ENCODE results near the gene ZNF584.

DNA sequence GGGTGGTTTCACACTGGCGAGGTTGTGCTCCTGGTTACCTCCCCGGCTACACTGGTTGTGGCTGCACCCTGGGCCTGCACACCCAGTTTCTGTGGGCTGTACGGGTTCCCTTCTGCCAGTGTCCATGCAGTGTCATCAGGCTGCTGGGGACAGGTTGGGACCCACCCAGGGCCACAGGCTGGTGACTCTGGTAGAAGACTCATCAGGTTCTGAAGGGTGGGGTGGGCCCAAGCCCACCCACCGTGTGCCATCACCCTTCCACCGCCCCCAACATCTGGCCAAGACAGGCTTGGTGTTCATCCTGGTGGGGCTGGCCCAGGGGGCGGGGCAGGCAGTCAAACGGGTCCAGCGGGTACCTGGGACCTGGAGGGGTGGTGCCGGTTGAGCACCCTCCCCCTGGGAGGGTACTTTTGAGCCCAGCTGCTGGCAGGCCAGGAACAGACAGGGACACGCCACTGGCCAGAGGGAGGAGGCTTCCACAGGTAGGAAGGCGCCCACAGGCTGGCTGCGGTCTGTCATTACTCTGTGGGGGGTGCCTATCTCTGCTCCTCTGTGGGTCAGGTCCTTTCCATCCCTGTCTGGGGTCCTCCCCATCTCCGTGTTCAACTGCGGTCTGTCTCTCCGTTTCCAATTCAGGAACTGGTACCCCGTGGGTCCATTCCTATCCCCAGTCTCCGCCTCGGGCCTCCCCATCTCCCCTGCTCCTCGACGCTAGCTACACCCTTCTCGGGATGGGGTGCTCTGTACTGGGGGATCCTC, 13.1 kb upstream of the ZNF584 start, which contains the start of gene RNF225:
- TF ChIP-seq EP300 (IDR thresholded peaks at IDR 0.05): no peak
- no peak for TF ChIP-seq CTCF (IDR thresholded peaks at IDR 0.05)
- no peak for TF ChIP-seq RCOR1 (IDR thresholded peaks at IDR 0.05; ENCODE audit: low read depth, low read length)
